Epithelial cell of esophagus (primary cell): ENCODE data around the gene ECE2.

Experiments used
- DNase-seq: peaks from one replicate; pipeline ENCODE4 v3.0.0; 2010; ENCODE audit warnings: low read depth
- H3K4me3 ChIP-seq: 2 replicates; pipeline ENCODE4 v1.5.1; 2011; ENCODE audit warnings: mild to moderate bottlenecking, low read length, control low read depth
- TF ChIP-seq, protein P1 (sequence below): IDR thresholded peaks from 2 replicates; pipeline ENCODE4 v1.5.1; 2011; ENCODE audit warnings: low read depth, mild to moderate bottlenecking, low read length, control low read depth, inconsistent platforms; ENCODE audit not compliant: insufficient read depth; ENCODE audit errors: missing control alignments

ECE2 gene

DNA sequence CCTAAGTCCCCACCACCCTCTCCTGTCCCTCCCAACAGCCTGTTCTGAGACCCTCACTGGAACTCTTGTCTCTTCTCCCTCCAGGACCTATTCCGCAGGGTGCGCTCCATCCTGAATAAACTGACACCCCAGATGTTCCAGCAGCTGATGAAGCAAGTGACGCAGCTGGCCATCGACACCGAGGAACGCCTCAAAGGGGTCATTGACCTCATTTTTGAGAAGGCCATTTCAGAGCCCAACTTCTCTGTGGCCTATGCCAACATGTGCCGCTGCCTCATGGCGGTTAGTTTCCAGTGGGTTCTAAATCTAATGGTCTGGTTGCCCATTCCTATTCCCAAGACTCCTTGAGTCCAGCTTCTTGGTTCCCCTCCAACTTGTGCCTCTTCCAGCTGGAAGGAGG is 47.9 kb downstream of the ECE2 start:
- no peak for DNase-seq
- TF ChIP-seq, protein P1, sequence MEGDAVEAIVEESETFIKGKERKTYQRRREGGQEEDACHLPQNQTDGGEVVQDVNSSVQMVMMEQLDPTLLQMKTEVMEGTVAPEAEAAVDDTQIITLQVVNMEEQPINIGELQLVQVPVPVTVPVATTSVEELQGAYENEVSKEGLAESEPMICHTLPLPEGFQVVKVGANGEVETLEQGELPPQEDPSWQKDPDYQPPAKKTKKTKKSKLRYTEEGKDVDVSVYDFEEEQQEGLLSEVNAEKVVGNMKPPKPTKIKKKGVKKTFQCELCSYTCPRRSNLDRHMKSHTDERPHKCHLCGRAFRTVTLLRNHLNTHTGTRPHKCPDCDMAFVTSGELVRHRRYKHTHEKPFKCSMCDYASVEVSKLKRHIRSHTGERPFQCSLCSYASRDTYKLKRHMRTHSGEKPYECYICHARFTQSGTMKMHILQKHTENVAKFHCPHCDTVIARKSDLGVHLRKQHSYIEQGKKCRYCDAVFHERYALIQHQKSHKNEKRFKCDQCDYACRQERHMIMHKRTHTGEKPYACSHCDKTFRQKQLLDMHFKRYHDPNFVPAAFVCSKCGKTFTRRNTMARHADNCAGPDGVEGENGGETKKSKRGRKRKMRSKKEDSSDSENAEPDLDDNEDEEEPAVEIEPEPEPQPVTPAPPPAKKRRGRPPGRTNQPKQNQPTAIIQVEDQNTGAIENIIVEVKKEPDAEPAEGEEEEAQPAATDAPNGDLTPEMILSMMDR, result no peak

DNA sequence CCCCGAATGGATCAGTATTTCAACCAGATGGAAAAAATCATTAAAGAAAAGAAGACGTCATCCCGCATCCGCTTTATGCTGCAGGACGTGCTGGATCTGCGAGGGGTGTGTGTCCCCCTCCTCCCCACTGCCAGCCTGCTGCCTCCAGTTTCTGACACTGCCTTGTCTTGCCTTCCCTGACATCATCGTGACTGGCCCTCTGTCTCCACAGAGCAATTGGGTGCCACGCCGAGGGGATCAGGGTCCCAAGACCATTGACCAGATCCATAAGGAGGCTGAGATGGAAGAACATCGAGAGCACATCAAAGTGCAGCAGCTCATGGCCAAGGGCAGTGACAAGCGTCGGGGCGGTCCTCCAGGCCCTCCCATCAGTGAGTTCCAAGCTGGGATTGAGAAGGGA is 49.4 kb downstream of the ECE2 start:
- TF ChIP-seq, protein P1, result no peak
- DNase-seq, result no peak
- H3K4me3 ChIP-seq, result no peak overlapping the region

More for the DNA sequence above, 47.9 kb downstream of the ECE2 start:
- H3K4me3 ChIP-seq, result no peak overlapping the region

DNA sequence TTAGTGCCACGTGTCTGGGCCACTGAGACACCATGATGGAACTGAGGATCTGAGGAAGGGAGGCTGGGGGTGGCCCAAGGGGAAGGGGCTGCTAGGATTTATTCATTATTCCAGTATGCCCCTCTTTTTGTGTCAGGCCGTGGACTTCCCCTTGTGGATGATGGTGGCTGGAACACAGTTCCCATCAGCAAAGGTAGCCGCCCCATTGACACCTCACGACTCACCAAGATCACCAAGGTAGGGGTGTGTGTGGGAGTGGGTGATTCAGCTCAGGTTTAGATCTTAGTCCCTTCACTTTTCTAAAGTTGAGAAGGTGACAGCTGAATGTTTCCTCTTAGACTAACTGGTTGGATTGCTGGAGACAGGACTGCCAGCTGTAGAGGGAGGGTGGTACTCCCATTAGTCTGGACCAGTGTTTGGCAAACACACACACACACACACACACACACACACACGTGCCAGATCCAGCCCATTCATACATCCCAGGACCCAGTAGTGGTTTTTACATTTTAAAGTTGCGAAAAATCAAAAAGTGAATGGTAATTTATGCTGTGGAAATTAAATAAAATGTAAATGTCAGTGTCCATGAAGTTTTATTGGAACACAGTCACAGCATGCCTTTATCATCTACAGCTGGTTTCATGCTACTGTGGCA is 50.0 kb downstream of the ECE2 start:
- TF ChIP-seq, protein P1, result no peak
- DNase-seq, result peak; percentile 64
- H3K4me3 ChIP-seq, result no peak overlapping the region

DNA sequence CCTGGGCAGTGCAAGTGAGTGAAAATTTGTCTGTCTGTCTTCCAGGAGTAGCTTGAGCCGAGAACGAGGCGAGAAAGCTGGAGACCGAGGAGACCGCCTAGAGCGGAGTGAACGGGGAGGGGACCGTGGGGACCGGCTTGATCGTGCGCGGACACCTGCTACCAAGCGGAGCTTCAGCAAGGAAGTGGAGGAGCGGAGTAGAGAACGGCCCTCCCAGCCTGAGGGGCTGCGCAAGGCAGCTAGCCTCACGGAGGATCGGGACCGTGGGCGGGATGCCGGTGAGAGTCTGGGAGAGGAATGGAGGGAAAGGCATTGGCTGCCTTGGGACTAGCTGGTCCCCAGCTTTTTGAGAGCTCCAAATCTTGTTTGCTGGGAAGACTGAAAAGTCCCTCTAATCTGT is 51.3 kb downstream of the ECE2 start:
- no peak for DNase-seq
- TF ChIP-seq, protein P1, result no peak
- no peak overlapping the region for H3K4me3 ChIP-seq

DNA sequence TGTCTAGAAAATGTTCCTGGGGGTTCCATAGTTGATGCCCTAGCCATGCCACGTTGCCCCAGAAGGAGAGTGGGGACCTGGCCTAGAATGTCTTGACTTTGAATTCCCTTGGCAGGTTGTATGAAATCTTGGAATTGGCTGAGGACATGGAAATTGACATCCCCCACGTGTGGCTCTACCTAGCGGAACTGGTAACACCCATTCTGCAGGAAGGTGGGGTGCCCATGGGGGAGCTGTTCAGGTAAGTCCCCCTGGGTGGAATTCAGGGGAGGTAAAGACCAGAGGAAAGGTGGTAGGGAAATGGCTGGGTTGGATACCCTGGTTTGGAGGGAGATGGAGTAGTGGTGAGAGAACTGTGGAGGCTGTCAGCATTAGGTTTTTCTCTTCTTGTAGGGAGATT is 52.7 kb downstream of the ECE2 start:
- H3K4me3 ChIP-seq, result no peak overlapping the region
- TF ChIP-seq, protein P1, result no peak
- no peak for DNase-seq

DNA sequence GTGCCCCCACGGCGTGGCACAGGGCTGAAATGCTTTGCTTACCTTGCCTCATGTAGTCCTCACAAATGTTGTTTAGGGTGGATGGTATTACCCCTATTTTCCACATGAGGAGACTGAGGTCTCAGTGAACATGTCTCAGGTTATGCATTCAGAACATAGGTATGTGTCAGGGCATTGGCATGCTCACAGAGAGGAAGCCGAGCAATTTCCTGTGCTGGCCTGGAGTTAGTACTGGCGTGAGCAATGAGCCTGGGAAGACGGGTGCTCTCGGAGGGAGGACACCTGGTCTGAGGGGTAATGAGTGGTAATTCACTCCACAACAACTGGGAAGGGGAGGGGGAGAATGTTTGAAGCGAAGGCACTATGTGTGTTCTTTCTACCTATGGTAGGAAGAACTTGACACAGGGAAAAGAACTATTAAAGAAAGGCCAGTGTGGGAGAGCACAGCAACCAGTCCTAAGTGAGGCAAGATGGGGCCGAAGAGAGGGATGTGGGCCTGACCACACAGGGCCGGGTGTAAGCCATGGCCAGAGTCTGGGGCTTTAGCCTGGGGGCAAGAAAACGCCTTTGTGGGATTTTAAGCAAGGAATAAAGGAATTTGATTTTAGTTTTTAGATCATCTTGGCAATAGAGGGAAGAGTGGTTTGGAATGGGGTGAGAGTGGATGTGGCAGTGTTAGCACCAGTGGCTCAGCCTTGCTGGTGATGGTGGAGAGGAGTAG is 56.7 kb downstream of the ECE2 start:
- DNase-seq, result peak; percentile 95
- no peak overlapping the region for H3K4me3 ChIP-seq
- TF ChIP-seq, protein P1, result no peak
